CD4-positive, alpha-beta T cell (primary cell): ENCODE results near the gene TRIM40. TPM values are rescaled to one million over a fixed set of nuclear protein-coding genes. Genes with fewer than 3 reads are reported as not detected.

Source experiments
- ATAC-seq: fragments of 200-7000 bp; cut with Tn5 transposase; one replicate; pipeline ENCODE4 v1.10.0; 2022; ENCODE audit warnings: mild to moderate bottlenecking; ENCODE audit not compliant: poor library complexity
- CTCF ChIA-PET: fragments of 350-600 bp; sonication (Branson Sonifier 250); formaldehyde crosslinking; loops from one replicate; lab custom pipeline; 2021; ENCODE audit warnings: antibody characterized with exemption, inconsistent platforms; lab: Charles Lee
- POLR2A ChIA-PET: fragments of 350-600 bp; sonication (Branson Sonifier 250); formaldehyde crosslinking; loops from one replicate; lab custom pipeline; 2021; ENCODE audit warnings: antibody characterized with exemption, inconsistent platforms; lab: Charles Lee
- DNase-seq, 14 experiments: peaks; one replicate each; pipeline ENCODE4 v3.0.0-alpha.2; 2013 to 2020; ENCODE audit warnings: mixed read lengths in 2 of 14
- H3K27ac ChIP-seq, 2 donors: one replicate each; pipeline versions ENCODE4 v1.5.1 to v1.7.0; 2013; ENCODE audit warnings: low read length in 2 of 2, low read depth in 1 of 2, mild to moderate bottlenecking in 1 of 2
- H3K27me3 ChIP-seq, 2 experiments: 1 replicate in 1 of 2; 2 replicates in 1 of 2; pipeline versions ENCODE4 v1.6.1 to v1.7.0; 2013; ENCODE audit warnings: low read length in 2 of 2, control low read depth in 1 of 2, mild to moderate bottlenecking in 1 of 2, moderate library complexity in 1 of 2; ENCODE audit not compliant: insufficient read depth in 2 of 2, control insufficient read depth in 1 of 2
- H3K36me3 ChIP-seq: one replicate; pipeline ENCODE4 v1.6.1; 2013; ENCODE audit warnings: low read length, control low read depth; ENCODE audit not compliant: insufficient read depth
- H3K4me1 ChIP-seq: one replicate; pipeline ENCODE4 v1.6.1; 2013; ENCODE audit warnings: low read length, control low read depth; ENCODE audit not compliant: insufficient read depth
- H3K4me3 ChIP-seq: one replicate; pipeline ENCODE4 v1.5.1; 2013; ENCODE audit warnings: mild to moderate bottlenecking, low read length, moderate library complexity
- H3K9me3 ChIP-seq, 2 experiments: 1 replicate in 1 of 2; 2 replicates in 1 of 2; pipeline versions ENCODE4 v1.6.1 to v1.7.0; 2013; ENCODE audit warnings: low read length in 2 of 2, mild to moderate bottlenecking in 2 of 2, control low read depth in 1 of 2, moderate library complexity in 1 of 2; ENCODE audit not compliant: control insufficient read depth in 1 of 2, insufficient read depth in 1 of 2
- H3K27ac Mint-ChIP-seq: one replicate; pipeline ENCODE4 v1.8.0; 2020; ENCODE audit warnings: mixed read lengths
- H3K27me3 Mint-ChIP-seq: one replicate; pipeline ENCODE4 v1.8.0; 2021; ENCODE audit warnings: mixed read lengths
- H3K36me3 Mint-ChIP-seq: one replicate; pipeline ENCODE4 v1.8.0; 2021; ENCODE audit warnings: low read depth, mixed read lengths
- H3K4me1 Mint-ChIP-seq: one replicate; pipeline ENCODE4 v1.8.0; 2021; ENCODE audit warnings: low read depth, mixed read lengths
- H3K4me3 Mint-ChIP-seq: one replicate; pipeline ENCODE4 v1.8.0; 2020; ENCODE audit warnings: mild to moderate bottlenecking, mixed read lengths
- H3K9me3 Mint-ChIP-seq: one replicate; pipeline ENCODE4 v1.8.0; 2020; ENCODE audit warnings: mixed read lengths
- intact Hi-C, 2 experiments: fragments of 100-400 bp; cut with DNase I in 1 of 2; cut with micrococcal nuclease in 1 of 2; formaldehyde crosslinking; loops; one replicate each; pipeline versions ENCODE4 v1.15.1 to v1.9.0; 2023 to 2025; cut with DNase I, micrococcal nuclease
- total RNA-seq, 174 experiments: library from RNA in 2 of 174; stranded (reverse) in 2 of 174; gene quantifications; one replicate each; pipeline ENCODE4 v1.2.3 and lab custom pipeline; 2021 to 2026
- TF ChIP-seq, protein P1 (sequence below): fragments of 200-600 bp; IDR thresholded peaks from one replicate; pipeline ENCODE4 v1.8.0; 2022; ENCODE audit warnings: antibody characterized with exemption, mild to moderate bottlenecking

TRIM40 gene
- total RNA-seq, 2 experiments from 2014 or later = not detected

DNA sequence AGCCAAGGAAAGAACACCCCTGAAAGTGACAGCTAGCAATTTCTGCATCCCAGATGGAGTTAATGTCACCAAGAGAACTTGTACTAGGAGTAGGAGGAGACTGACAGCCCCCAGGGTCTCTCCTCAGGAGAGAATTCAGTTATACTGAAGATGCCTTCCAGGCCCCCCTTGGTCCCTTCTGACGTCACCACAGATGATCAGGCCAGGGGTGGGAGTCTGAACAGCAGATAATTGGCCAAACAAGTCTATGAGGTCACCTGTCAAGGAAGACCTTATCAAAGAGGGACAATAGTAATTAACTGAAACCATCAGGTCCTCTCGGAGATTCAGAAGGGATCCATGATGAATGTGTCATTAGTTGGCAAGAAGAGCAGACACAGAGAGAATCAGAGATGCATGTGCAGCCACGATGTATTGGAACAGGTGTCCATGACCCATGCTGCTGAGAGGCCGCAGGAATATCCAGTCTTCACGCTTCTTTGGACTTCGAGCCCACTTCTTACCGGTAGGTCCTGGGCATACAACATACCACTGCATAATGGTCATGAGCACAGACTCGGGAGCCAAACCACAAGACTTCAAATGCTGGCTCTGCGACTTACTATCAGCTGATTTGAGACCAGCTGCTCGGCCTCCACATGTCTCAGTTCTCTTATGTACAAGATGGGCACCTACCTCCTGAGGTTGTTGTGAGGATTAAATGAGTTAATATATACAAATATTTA is 14.9 kb downstream of the TRIM40 start:
- Mint-ChIP-seq H3K4me1 (no peaks in the 10 kb centered on the region), H3K9me3 (no peaks in the 10 kb centered on the region), H3K27me3 (peaks cover 40% of the 10 kb centered on the region), H3K27ac (no peak overlapping the region), H3K4me3 (no peak overlapping the region), H3K36me3 (no peaks in the 10 kb centered on the region)
- DNase-seq = no peak
- POLR2A ChIA-PET = no interaction called here
- CTCF ChIA-PET = no interaction called here
- peaks cover 3 to 14% of the 10 kb centered on the region in 2 experiments for H3K27me3 ChIP-seq
- no peak for ATAC-seq
- H3K9me3 ChIP-seq = no peaks in the 10 kb centered on the region
- H3K36me3 ChIP-seq = no peaks in the 10 kb centered on the region
- intact Hi-C loops = no loop called here
- H3K27ac ChIP-seq = no peak overlapping the region
- no peaks in the 10 kb centered on the region for H3K4me1 ChIP-seq
- TF ChIP-seq, protein P1, sequence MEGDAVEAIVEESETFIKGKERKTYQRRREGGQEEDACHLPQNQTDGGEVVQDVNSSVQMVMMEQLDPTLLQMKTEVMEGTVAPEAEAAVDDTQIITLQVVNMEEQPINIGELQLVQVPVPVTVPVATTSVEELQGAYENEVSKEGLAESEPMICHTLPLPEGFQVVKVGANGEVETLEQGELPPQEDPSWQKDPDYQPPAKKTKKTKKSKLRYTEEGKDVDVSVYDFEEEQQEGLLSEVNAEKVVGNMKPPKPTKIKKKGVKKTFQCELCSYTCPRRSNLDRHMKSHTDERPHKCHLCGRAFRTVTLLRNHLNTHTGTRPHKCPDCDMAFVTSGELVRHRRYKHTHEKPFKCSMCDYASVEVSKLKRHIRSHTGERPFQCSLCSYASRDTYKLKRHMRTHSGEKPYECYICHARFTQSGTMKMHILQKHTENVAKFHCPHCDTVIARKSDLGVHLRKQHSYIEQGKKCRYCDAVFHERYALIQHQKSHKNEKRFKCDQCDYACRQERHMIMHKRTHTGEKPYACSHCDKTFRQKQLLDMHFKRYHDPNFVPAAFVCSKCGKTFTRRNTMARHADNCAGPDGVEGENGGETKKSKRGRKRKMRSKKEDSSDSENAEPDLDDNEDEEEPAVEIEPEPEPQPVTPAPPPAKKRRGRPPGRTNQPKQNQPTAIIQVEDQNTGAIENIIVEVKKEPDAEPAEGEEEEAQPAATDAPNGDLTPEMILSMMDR = no peak
- no peak overlapping the region for H3K4me3 ChIP-seq

DNA sequence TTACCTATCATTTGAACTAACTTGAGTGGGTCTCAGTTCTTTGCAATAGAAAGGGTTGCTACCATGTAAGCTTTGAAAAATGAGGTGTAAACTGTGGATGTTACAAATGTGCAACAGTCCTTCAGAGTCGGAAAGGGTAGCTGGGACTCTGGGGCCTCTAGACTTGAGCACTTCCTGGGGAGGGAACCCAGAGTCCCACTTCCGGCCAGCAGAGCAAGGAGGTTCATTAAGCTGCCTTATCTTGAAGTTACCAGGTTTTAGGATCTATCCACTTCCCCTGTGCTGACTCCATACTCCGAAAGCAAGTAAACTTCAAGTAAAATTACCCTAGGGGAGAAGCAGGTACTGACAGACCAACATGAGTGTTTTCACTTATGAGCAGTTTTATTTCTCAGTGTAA is 15.6 kb downstream of the TRIM40 start:
- no peaks in the 10 kb centered on the region for H3K36me3 Mint-ChIP-seq
- Histone ChIP-seq H3K4me3 (no peak overlapping the region), H3K27me3 (peaks cover 3 to 18% of the 10 kb centered on the region in 2 experiments), H3K4me1 (no peaks in the 10 kb centered on the region), H3K9me3 (no peaks in the 10 kb centered on the region), H3K27ac (no peak overlapping the region), H3K36me3 (no peaks in the 10 kb centered on the region)
- H3K9me3 Mint-ChIP-seq = no peaks in the 10 kb centered on the region
- DNase-seq (no peak), ATAC-seq (no peak)
- H3K27me3 Mint-ChIP-seq = peaks cover 40% of the 10 kb centered on the region
- POLR2A ChIA-PET = no interaction called here
- H3K4me1 Mint-ChIP-seq = no peaks in the 10 kb centered on the region
- TF ChIP-seq, protein P1 = no peak
- CTCF ChIA-PET = no interaction called here
- H3K4me3 Mint-ChIP-seq = no peak overlapping the region
- intact Hi-C loops = no loop called here
- H3K27ac Mint-ChIP-seq = no peak overlapping the region

DNA sequence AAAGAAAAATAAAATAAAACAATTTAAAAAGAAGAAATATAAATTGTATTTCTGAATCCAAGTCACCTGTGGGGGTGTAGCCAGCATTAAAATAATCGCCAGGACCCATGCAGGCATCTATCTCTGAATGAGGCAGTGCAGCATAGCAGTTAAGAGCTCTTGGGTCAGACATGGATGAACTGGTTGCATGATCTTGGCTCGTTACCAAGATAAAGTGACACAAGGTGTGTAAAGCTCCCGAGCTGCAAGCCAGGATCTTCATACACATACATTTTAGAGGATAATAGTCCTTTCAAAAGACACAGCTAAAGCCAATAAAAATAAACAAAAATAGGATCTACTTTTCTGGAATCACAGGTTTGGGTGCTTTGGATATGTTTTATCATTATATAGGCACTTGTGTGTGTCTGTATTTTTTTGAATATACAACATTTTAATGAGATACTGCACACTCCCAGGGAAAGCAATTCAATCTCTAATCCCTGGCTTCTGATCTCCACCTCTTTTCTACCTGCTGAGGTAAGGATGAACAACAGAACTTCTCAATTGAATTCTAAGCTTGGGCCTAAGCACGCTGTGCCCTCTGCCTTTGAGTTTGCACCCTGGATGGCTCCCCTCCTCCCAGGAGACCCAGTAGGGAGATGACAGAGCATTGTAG is 16.2 kb downstream of the TRIM40 start:
- Mint-ChIP-seq H3K27ac (no peak overlapping the region), H3K9me3 (no peaks in the 10 kb centered on the region), H3K4me3 (no peak overlapping the region), H3K27me3 (peaks cover 43% of the 10 kb centered on the region), H3K36me3 (no peaks in the 10 kb centered on the region), H3K4me1 (no peaks in the 10 kb centered on the region)
- CTCF ChIA-PET = no interaction called here
- Histone ChIP-seq H3K27me3 (peaks cover 7 to 18% of the 10 kb centered on the region in 2 experiments), H3K36me3 (no peaks in the 10 kb centered on the region), H3K4me1 (no peaks in the 10 kb centered on the region), H3K9me3 (no peaks in the 10 kb centered on the region), H3K4me3 (no peak overlapping the region), H3K27ac (no peak overlapping the region)
- TF ChIP-seq, protein P1 = no peak
- intact Hi-C loops = no loop called here
- POLR2A ChIA-PET = no interaction called here
- ATAC-seq (no peak), DNase-seq (no peak)
